Mesodermal cell (in vitro differentiated cells): ENCODE measurements around the gene CATSPER3.

Experiments
- H3K27ac ChIP-seq: 2 replicates; pipeline ENCODE4 v1.7.0; 2013; ENCODE audit warnings: mild to moderate bottlenecking, low read depth, low read length, moderate library complexity; ENCODE audit not compliant: severe bottlenecking
- H3K36me3 ChIP-seq: 2 replicates; pipeline ENCODE4 v1.7.1; 2013; ENCODE audit warnings: mild to moderate bottlenecking, low read length, moderate library complexity; ENCODE audit not compliant: control insufficient read depth, insufficient read depth
- H3K4me1 ChIP-seq: one replicate; pipeline ENCODE4 v1.7.1; 2013; ENCODE audit warnings: mild to moderate bottlenecking, low read length; ENCODE audit not compliant: insufficient read depth, control insufficient read depth, poor library complexity, severe bottlenecking
- H3K4me3 ChIP-seq: 2 replicates; pipeline ENCODE4 v1.7.0; 2013; ENCODE audit warnings: low read length, control low read depth, mild to moderate bottlenecking; ENCODE audit not compliant: insufficient read depth, poor library complexity, severe bottlenecking; ENCODE audit errors: extremely low read depth
- H3K9me3 ChIP-seq: 2 replicates; pipeline ENCODE4 v1.7.1; 2013; ENCODE audit warnings: mild to moderate bottlenecking, low read length, moderate library complexity; ENCODE audit not compliant: control insufficient read depth
- WGBS, 2 experiments: methylation state at CpG; one replicate each; pipeline ENCODE4 v1.1.5; 2013; ENCODE audit warnings: missing lambda C conversion rate in 2 of 2; ENCODE audit not compliant: insufficient coverage in 2 of 2; 5-methylcytosine and 5-hydroxymethylcytosine counted together

Gene CATSPER3

GRCh38 chr5:135037519-135038204 lies 70.0 kb downstream of the CATSPER3 start:
- H3K9me3 ChIP-seq = no peaks in the 10 kb centered on the region

DNA sequence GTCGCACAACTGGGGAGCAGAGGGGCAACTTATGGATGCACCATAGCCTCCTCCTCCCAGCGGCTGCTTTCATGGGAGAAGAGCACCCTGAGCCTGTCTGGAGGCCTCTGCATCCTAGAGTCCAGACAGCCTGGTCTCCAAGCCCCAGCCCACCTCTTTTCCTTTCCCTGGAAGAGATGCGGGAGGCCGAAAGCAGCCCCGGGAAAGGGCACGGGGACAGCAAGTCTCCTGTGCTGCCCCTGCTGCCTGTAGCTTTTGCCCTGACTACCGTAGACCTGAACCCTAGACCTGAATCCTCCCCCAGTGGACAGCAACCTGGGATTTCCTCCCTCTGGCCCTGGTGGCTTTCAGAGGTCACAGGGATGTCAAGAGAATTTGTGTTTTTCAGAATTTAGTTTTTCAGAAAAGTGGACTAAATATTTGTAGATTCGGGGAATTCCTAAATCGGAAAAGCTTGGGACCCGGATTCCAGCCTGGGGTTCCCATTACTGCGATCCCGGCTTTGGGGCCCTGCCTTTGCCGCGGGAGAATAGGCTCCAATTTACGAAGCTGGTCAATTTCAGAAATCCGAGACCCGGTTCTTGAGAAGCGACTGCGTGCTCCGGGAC lies 70.6 kb downstream of the CATSPER3 start:
- no peak overlapping the region for H3K4me3 ChIP-seq
- H3K4me1 ChIP-seq = peaks cover 10% of the 10 kb centered on the region
- H3K27ac ChIP-seq = no peak overlapping the region
- 8 to 9% methylated on average over 19 of the region's 20 CpGs for WGBS, 2 experiments
- H3K9me3 ChIP-seq = no peaks in the 10 kb centered on the region
- no peaks in the 10 kb centered on the region for H3K36me3 ChIP-seq

More at GRCh38 chr5:135037519-135038204, 70.0 kb downstream of the CATSPER3 start:
- no peaks in the 10 kb centered on the region for H3K36me3 ChIP-seq
- peaks cover 10% of the 10 kb centered on the region for H3K4me1 ChIP-seq
- H3K4me3 ChIP-seq = no peak overlapping the region
- WGBS, 2 experiments = 23 to 25% methylated on average over 7 to 9 of the region's 11 CpGs
- H3K27ac ChIP-seq = no peak overlapping the region

DNA sequence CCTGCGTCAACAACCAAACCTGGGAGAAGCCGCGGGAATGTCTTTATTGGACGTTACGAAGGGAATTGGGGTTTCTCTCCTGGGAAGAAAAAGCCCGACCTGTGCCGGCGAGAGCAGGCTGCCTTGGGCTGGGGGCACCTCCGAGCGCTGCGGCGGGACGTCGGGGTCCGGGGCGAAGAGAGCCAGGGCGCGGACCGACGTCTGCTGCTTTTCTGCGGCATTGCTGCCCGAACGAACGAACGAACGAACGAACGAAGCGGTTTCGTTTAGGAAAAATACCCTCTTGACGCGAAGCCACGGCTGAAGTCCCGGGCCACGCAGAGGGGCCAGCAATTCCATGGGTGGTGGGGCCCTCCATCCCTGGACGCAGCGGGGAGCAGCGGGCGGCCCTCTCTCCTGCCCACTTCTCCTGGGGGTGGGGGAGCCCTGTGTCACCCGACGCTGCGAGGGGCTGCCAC lies 71.1 kb downstream of the CATSPER3 start:
- 2% methylated on average over 35 to 40 of the region's 42 CpGs for WGBS, 2 experiments
- Histone ChIP-seq H3K4me3 (no peak overlapping the region), H3K9me3 (no peaks in the 10 kb centered on the region), H3K4me1 (peaks cover 10% of the 10 kb centered on the region), H3K27ac (no peak overlapping the region), H3K36me3 (no peaks in the 10 kb centered on the region)

GRCh38 chr5:135039271-135040033 lies 71.7 kb downstream of the CATSPER3 start:
- 1 to 2% methylated on average over 49 to 55 of the region's 87 CpGs for WGBS, 2 experiments
- H3K27ac ChIP-seq = no peak overlapping the region
- no peaks in the 10 kb centered on the region for H3K36me3 ChIP-seq
- H3K4me1 ChIP-seq = peaks cover 10% of the 10 kb centered on the region
- H3K9me3 ChIP-seq = no peaks in the 10 kb centered on the region
- peak overlapping the region; percentile 16 for H3K4me3 ChIP-seq

DNA sequence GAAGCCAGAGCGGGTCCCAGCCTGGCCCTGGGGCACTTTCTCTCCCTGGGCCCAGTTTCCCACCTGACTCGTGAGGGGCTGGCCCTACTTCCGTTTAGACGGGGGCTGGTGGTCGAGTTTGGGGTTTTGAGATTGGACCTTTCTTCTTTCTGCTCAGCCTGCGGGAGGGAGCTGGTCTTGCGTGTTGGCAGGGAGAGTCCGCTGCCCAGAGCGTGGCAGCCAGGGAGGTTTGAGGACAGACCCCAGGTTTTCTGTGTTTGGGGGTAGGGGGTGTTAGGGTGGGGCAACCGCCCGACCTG lies 72.3 kb downstream of the CATSPER3 start:
- WGBS, 2 experiments = 5 to 6% methylated on average over 2 to 4 of the region's 11 CpGs
- H3K4me3 ChIP-seq = no peak overlapping the region
- no peaks in the 10 kb centered on the region for H3K9me3 ChIP-seq
- no peaks in the 10 kb centered on the region for H3K36me3 ChIP-seq
- no peak overlapping the region for H3K27ac ChIP-seq
- H3K4me1 ChIP-seq = peaks cover 6% of the 10 kb centered on the region

- no peak overlapping the region for H3K27ac ChIP-seq
- no peaks in the 10 kb centered on the region for H3K36me3 ChIP-seq
- peaks cover 6% of the 10 kb centered on the region for H3K4me1 ChIP-seq
- no peaks in the 10 kb centered on the region for H3K9me3 ChIP-seq
- WGBS, 2 experiments = 3 to 4% methylated on average over 35 to 44 of the region's 51 CpGs
- no peak overlapping the region for H3K4me3 ChIP-seq
These were observed 72.8 kb downstream of the CATSPER3 start for GRCh38 chr5:135040333-135041144.

- H3K9me3 ChIP-seq = no peaks in the 10 kb centered on the region
- H3K4me1 ChIP-seq = peaks cover 6% of the 10 kb centered on the region
- no peak overlapping the region for H3K27ac ChIP-seq
- WGBS, 2 experiments = 16 to 24% methylated on average over 10 to 11 of the region's 12 CpGs
- no peaks in the 10 kb centered on the region for H3K36me3 ChIP-seq
- no peak overlapping the region for H3K4me3 ChIP-seq
These were observed 73.5 kb downstream of the CATSPER3 start for GRCh38 chr5:135041145-135041587.

- WGBS, 2 experiments = 50% methylated on average over 1 of the region's 3 CpGs; no CpG with 5 or more reads in 1 of the 2 experiments
- no peak overlapping the region for H3K4me3 ChIP-seq
- no peaks in the 10 kb centered on the region for H3K36me3 ChIP-seq
- H3K9me3 ChIP-seq = no peaks in the 10 kb centered on the region
- H3K4me1 ChIP-seq = peaks cover 6% of the 10 kb centered on the region
- no peak overlapping the region for H3K27ac ChIP-seq
These were observed 74.0 kb downstream of the CATSPER3 start for GRCh38 chr5:135041726-135042125.

DNA sequence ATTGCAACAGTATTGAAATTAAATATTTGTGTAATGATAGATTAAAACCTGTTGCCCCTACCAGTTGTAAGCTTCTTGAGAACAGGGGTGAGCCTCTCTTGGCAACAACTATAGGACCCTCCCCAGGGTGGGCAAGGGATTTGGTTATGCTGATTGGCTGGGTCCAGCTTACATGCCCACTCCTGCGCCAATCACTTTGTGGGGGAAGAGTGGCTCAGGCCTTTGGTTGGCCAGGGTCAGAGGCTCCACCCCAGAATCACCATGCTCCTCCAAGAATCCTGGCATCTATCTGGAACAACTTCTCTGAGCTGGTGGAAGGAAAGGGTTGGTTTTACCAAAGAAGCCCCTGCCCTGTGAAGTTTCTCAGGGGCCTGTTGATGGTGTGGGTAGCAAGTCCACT lies 74.9 kb downstream of the CATSPER3 start:
- no peaks in the 10 kb centered on the region for H3K9me3 ChIP-seq
- no peaks in the 10 kb centered on the region for H3K36me3 ChIP-seq
- H3K27ac ChIP-seq = no peak overlapping the region
- no CpG with 5 or more reads among the region's 1 CpG for WGBS, 2 experiments
- H3K4me3 ChIP-seq = no peak overlapping the region
- peaks cover 6% of the 10 kb centered on the region for H3K4me1 ChIP-seq

GRCh38 chr5:135045488-135045887 lies 77.8 kb downstream of the CATSPER3 start:
- H3K27ac ChIP-seq = no peak overlapping the region
- no peaks in the 10 kb centered on the region for H3K4me1 ChIP-seq
- H3K4me3 ChIP-seq = no peak overlapping the region
- no peaks in the 10 kb centered on the region for H3K36me3 ChIP-seq
- no peaks in the 10 kb centered on the region for H3K9me3 ChIP-seq
